Right lobe of liver (tissue), 4 donors: ENCODE measurements around the gene CRACR2B.

Source experiments
- POLR2A ChIP-seq: fragments of 450-650 bp; IDR thresholded peaks from one replicate; pipeline ENCODE4 v1.6.1; 2017; ENCODE audit warnings: antibody characterized with exemption, mild to moderate bottlenecking
- TF ChIP-seq, protein P1 (sequence below), 4 donors: fragments of 200-600 bp in 3 of 4; fragments of 450-650 bp in 1 of 4; IDR thresholded peaks; one replicate each; pipeline versions ENCODE4 v1.5.1 to v1.8.0; 2016 to 2022; ENCODE audit warnings: antibody characterized with exemption in 4 of 4, mild to moderate bottlenecking in 2 of 4
- donor health status: DM: no; HTN: no; CAD: no.
- donor health status: DM: no; HTN: no; CAD: no.
- donor health status: DM: no; HTN: yes; CAD: no.

DNA sequence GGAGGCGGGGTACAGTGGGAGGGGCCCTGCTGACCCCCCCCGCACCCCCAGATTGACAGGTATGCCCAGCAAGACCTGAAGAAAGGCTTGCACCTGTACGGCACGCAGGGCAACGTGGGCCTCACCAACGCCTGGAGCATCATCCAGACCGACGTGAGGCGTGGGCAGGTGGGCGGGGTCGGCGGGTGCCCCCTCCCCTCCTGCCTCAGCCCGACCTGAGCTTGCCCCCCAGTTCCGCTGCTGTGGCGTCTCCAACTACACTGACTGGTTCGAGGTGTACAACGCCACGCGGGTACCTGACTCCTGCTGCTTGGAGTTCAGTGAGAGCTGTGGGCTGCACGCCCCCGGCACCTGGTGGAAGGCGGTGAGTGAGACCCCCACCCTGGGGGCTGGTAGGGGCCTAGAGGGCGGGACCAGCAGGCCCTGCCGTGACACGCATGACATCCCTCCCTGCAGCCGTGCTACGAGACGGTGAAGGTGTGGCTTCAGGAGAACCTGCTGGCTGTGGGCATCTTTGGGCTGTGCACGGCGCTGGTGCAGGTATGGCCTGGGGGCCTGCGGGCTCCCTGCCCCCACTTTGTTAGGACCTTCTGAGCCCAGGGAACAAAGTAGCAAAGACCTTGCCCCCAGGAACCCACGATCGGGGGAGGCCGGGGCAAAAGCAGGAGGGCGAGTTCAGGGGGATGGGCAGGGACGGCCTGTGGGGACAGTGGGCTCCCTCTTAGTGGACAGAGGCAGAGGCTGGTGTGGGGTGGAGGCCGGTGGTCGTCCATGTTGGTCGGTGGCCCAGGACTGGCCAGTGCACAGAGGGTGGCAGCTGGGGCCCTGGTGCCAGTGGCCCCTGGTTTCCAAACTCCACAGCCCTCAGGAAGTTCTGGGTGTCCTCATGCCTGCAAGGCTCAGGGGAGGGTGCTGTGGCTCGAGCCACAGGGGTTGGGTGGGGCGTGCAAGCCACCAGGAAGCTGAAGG is 38.0 kb downstream of the CRACR2B start:
- TF ChIP-seq, protein P1, sequence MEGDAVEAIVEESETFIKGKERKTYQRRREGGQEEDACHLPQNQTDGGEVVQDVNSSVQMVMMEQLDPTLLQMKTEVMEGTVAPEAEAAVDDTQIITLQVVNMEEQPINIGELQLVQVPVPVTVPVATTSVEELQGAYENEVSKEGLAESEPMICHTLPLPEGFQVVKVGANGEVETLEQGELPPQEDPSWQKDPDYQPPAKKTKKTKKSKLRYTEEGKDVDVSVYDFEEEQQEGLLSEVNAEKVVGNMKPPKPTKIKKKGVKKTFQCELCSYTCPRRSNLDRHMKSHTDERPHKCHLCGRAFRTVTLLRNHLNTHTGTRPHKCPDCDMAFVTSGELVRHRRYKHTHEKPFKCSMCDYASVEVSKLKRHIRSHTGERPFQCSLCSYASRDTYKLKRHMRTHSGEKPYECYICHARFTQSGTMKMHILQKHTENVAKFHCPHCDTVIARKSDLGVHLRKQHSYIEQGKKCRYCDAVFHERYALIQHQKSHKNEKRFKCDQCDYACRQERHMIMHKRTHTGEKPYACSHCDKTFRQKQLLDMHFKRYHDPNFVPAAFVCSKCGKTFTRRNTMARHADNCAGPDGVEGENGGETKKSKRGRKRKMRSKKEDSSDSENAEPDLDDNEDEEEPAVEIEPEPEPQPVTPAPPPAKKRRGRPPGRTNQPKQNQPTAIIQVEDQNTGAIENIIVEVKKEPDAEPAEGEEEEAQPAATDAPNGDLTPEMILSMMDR (IDR thresholded peaks at IDR 0.05) = no peak
- no peak for TF ChIP-seq POLR2A
